Immature natural killer cell (primary cell): ENCODE data around the gene ACER2. TPM values are rescaled to one million over a fixed set of nuclear protein-coding genes. Genes with fewer than 3 reads are reported as not detected.
"Not testable (repeated sequence)": the region's sequence is repeated elsewhere in the genome, so short reads cannot be mapped to it uniquely, and the experiment has no call there.

ENCODE experiments used
- DNase-seq, 3 donors: peaks; one replicate each; pipeline ENCODE4 v3.0.0; 2022; ENCODE audit warnings: mixed read lengths in 1 of 3
- H3K27ac Mint-ChIP-seq, 6 donors: one replicate each; pipeline ENCODE4 v1.8.0; 2020; ENCODE audit warnings: mixed read lengths in 6 of 6, mild to moderate bottlenecking in 5 of 6, inconsistent platforms in 4 of 6, moderate library complexity in 3 of 6
- H3K27me3 Mint-ChIP-seq, 3 donors: one replicate each; pipeline ENCODE4 v1.8.0; 2020 to 2021; ENCODE audit warnings: low read depth in 3 of 3, mild to moderate bottlenecking in 3 of 3, mixed read lengths in 3 of 3, moderate library complexity in 3 of 3, inconsistent platforms in 1 of 3
- H3K36me3 Mint-ChIP-seq, 3 donors: one replicate each; pipeline ENCODE4 v1.8.0; 2020; ENCODE audit warnings: mixed read lengths in 3 of 3, inconsistent platforms in 2 of 3, mild to moderate bottlenecking in 2 of 3
- H3K4me1 Mint-ChIP-seq, 2 donors: one replicate each; pipeline ENCODE4 v1.8.0; 2020; ENCODE audit warnings: inconsistent platforms in 2 of 2, mild to moderate bottlenecking in 2 of 2, mixed read lengths in 2 of 2, moderate library complexity in 1 of 2
- H3K4me3 Mint-ChIP-seq, 5 donors: one replicate each; pipeline ENCODE4 v1.8.0; 2020; ENCODE audit warnings: mild to moderate bottlenecking in 5 of 5, mixed read lengths in 5 of 5, inconsistent platforms in 3 of 5, moderate library complexity in 3 of 5
- H3K9me3 Mint-ChIP-seq, 6 donors: one replicate each; pipeline ENCODE4 v1.8.0; 2020; ENCODE audit warnings: mild to moderate bottlenecking in 6 of 6, mixed read lengths in 6 of 6, inconsistent platforms in 4 of 6, moderate library complexity in 3 of 6
- polyA plus RNA-seq, 3 donors: library from polyadenylated mRNA; unstranded; fragments of 300-500 nt; fragmentation: Illumina TruSeq; gene quantifications; one replicate each; pipeline ENCODE4 v1.2.3, GENCODE V29; 2021

The ACER2 gene
- polyA plus RNA-seq, 3 donors from 2014 or later: 0.11 TPM; not detected in 2

- peaks cover 2 to 7% (median 3%) of the 10 kb centered on the region in 3 donors for H3K27me3 Mint-ChIP-seq
- H3K36me3 Mint-ChIP-seq: peaks cover 0 to 4% (median 0%) of the 10 kb centered on the region in 3 donors
- H3K9me3 Mint-ChIP-seq: no peaks in the 10 kb centered on the region
- H3K4me3 Mint-ChIP-seq: no peak overlapping the region
- DNase-seq: no peak
- H3K27ac Mint-ChIP-seq: no peak overlapping the region
- peaks cover 4 to 5% of the 10 kb centered on the region in 2 donors for H3K4me1 Mint-ChIP-seq
Measured at GRCh38 chr9:19385786-19386501, 22.9 kb upstream of the ACER2 start.

- no peak for DNase-seq
- Mint-ChIP-seq H3K27ac (no peak overlapping the region), H3K4me3 (no peak overlapping the region), H3K36me3 (peaks cover 0 to 4% (median 0%) of the 10 kb centered on the region in 3 donors), H3K27me3 (peaks cover 3 to 7% (median 4%) of the 10 kb centered on the region in 3 donors), H3K4me1 (no peaks in the 10 kb centered on the region), H3K9me3 (no peaks in the 10 kb centered on the region)
Measured at GRCh38 chr9:19386502-19387044, 22.2 kb upstream of the ACER2 start.

DNA sequence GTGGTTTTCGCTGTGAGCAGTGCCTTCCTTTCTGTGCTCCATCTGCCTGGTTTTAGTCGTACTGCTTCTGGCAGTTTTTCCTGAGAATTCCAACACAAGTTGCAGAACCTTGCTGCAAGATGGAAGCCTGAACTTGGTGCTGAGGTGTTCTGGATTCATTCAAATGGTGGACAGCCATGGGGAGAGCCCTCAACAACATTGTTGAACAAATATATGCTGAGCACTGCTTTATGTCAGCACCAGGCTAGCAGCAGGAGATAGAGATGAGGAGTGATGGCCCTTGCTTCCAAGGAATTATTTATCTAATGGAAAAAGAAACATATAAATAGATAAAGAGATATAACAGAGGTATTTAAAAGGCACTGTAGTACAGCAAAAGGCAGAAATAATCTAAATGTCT, 21.5 kb upstream of the ACER2 start:
- Mint-ChIP-seq H3K27me3 (peaks cover 3 to 7% (median 6%) of the 10 kb centered on the region in 3 donors), H3K9me3 (no peaks in the 10 kb centered on the region), H3K27ac (no peak overlapping the region), H3K4me3 (no peak overlapping the region), H3K36me3 (peaks cover 0 to 4% (median 0%) of the 10 kb centered on the region in 3 donors), H3K4me1 (no peaks in the 10 kb centered on the region)
- no peak for DNase-seq

GRCh38 chr9:19389539-19389938, 19.3 kb upstream of the ACER2 start:
- not testable (repeated sequence) for H3K4me3 Mint-ChIP-seq, H3K9me3 Mint-ChIP-seq, H3K36me3 Mint-ChIP-seq, H3K27me3 Mint-ChIP-seq, H3K4me1 Mint-ChIP-seq, H3K27ac Mint-ChIP-seq, DNase-seq

GRCh38 chr9:19397845-19398244, 11.0 kb upstream of the ACER2 start:
- Mint-ChIP-seq H3K36me3 (no peaks in the 10 kb centered on the region), H3K27ac (no peak overlapping the region), H3K9me3 (no peaks in the 10 kb centered on the region), H3K4me3 (no peak overlapping the region), H3K4me1 (no peaks in the 10 kb centered on the region), H3K27me3 (peaks cover 2% of the 10 kb centered on the region in 3 donors)
- no peak for DNase-seq

DNA sequence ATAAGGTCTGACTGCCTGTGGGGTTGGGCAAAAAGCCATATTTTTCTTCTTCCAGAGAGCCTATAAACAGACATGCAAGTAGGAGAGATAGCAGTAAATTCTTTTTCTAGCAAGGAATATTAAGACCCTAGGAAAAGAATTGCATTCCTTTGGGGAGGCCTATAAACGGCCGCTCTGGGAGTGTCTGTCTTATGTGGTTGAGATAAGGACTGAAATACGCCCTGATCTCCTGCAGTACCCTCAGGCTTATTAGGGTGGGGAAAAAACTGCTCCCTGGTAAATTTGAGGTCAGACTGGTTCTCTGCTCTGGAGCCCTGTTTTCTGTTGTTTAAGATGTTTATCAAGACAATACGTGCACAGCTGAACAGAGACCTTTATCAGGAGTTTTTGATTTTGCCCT, 5.6 kb upstream of the ACER2 start:
- not testable (repeated sequence) for H3K27me3 Mint-ChIP-seq, DNase-seq, H3K9me3 Mint-ChIP-seq, H3K27ac Mint-ChIP-seq, H3K4me3 Mint-ChIP-seq, H3K4me1 Mint-ChIP-seq, H3K36me3 Mint-ChIP-seq

DNA sequence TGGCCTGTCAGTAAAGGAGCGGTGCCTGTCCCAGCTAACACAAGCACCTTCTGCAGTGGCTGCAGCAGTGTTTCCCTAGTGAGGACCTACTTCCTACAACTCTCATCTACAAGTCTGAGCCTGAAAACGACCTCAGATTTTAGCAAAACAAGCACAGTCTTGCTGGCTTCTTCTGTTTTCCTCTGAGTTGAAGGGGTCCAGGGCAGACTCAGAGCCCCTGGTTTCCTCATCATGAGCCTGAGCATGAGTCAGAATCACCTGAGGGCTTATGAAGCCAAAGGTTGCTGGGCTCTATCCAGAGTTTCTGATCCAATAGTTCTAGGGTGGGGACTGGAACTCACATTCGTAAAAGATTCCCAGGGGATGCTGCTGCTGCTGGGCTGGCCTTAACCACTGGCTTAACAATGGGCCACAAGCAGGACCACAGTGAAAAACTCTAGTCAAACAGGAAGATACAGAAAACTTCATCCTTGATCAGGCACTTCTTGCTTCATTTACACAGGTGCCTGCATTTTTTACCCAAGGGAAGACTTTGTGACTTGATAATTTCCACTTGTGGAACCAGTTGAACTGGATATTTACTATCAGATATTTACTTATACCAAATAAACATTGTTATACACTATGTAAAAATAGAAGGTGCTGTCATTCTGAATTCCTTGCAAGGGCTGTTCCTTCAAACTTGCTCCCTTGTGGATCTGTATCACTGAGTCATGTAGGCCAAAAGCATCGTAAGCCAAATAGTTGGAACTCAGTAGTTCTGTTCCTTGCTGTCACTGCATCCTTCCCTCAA, 4.3 kb upstream of the ACER2 start:
- no peaks in the 10 kb centered on the region for H3K9me3 Mint-ChIP-seq
- peaks cover 3 to 8% of the 10 kb centered on the region in 2 donors for H3K4me1 Mint-ChIP-seq
- no peaks in the 10 kb centered on the region for H3K36me3 Mint-ChIP-seq
- no peak for DNase-seq
- H3K27ac Mint-ChIP-seq: no peak overlapping the region
- no peak overlapping the region for H3K4me3 Mint-ChIP-seq
- peaks cover 0 to 3% (median 2%) of the 10 kb centered on the region in 3 donors for H3K27me3 Mint-ChIP-seq

DNA sequence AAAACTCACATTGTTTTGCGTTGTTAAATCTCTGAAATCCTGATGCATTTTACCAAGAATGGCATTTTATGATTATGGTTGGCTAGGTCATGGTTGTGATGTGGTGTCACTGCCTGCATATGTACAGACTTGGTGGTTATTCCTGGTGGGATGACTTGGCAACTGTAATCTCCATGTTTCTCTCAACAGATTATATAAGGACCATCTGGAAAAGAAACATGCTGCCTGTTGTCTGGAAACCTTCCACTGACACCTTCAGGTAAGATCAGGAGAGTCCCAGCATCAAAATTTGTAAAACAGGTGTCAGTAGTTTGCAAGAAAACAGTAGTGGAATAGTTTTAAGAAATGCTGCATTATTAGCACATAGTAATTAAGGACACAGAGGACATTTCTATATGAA, 3.0 kb upstream of the ACER2 start:
- no peaks in the 10 kb centered on the region for H3K36me3 Mint-ChIP-seq
- peaks cover 0 to 7% (median 1%) of the 10 kb centered on the region in 3 donors for H3K27me3 Mint-ChIP-seq
- no peak for DNase-seq
- H3K9me3 Mint-ChIP-seq: no peaks in the 10 kb centered on the region
- no peak overlapping the region for H3K4me3 Mint-ChIP-seq
- H3K27ac Mint-ChIP-seq: peak overlapping the region in 3 of 6 donors; percentile 29 to 58 (median 56)
- peaks cover 11 to 15% of the 10 kb centered on the region in 2 donors for H3K4me1 Mint-ChIP-seq

DNA sequence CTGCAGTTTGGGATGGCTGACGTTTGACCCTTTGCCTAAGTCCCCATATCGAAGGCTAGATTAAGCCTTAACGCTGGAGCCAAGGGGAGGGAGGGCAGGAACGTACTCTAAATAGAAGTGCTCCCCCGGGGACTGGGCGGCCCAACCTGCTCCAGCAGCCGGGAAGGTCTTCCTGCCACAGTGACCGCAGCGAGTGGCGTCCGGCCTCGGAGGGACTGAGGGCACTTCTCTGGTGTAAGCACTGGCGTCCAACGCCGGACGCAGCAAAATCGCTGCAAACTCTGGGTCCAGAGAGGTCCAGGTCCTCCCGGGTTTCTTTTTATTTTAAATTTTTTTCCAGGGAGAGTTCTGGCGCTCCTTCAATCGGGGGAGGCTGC, 505 bp upstream of the ACER2 start:
- peak overlapping the region; percentile 80 to 95 (median 93) for H3K4me3 Mint-ChIP-seq
- peaks cover 1 to 7% (median 3%) of the 10 kb centered on the region in 3 donors for H3K27me3 Mint-ChIP-seq
- H3K4me1 Mint-ChIP-seq: peaks cover 11 to 17% of the 10 kb centered on the region in 2 donors
- no peaks in the 10 kb centered on the region for H3K36me3 Mint-ChIP-seq
- peak overlapping the region in 5 of 6 donors; percentile 23 to 88 (median 44) for H3K27ac Mint-ChIP-seq
- H3K9me3 Mint-ChIP-seq: no peaks in the 10 kb centered on the region
- DNase-seq: no peak

GRCh38 chr9:19409401-19410194, 789 bp downstream of the ACER2 start:
- peak in 2 of 3 donors; percentile 3 to 4 for DNase-seq
- peak overlapping the region; percentile 91 to 96 (median 94) for H3K4me3 Mint-ChIP-seq
- peaks cover 11 to 17% of the 10 kb centered on the region in 2 donors for H3K4me1 Mint-ChIP-seq
- no peaks in the 10 kb centered on the region for H3K9me3 Mint-ChIP-seq
- peaks cover 1 to 7% (median 3%) of the 10 kb centered on the region in 3 donors for H3K27me3 Mint-ChIP-seq
- peak overlapping the region; percentile 49 to 85 (median 72) for H3K27ac Mint-ChIP-seq
- H3K36me3 Mint-ChIP-seq: no peaks in the 10 kb centered on the region

GRCh38 chr9:19410195-19410503, 1.3 kb downstream of the ACER2 start:
- Mint-ChIP-seq H3K4me3 (peak overlapping the region; percentile 91 to 96 (median 94)), H3K9me3 (no peaks in the 10 kb centered on the region), H3K36me3 (no peaks in the 10 kb centered on the region), H3K27ac (peak overlapping the region in 2 of 6 donors; percentile 49 to 85), H3K4me1 (peaks cover 11 to 17% of the 10 kb centered on the region in 2 donors), H3K27me3 (peaks cover 1 to 7% (median 3%) of the 10 kb centered on the region in 3 donors)
- no peak for DNase-seq

GRCh38 chr9:19410594-19410993, 1.8 kb downstream of the ACER2 start:
- DNase-seq: no peak
- peaks cover 1 to 7% (median 3%) of the 10 kb centered on the region in 3 donors for H3K27me3 Mint-ChIP-seq
- no peaks in the 10 kb centered on the region for H3K36me3 Mint-ChIP-seq
- peak overlapping the region in 2 of 5 donors; percentile 18 to 91 for H3K4me3 Mint-ChIP-seq
- no peak overlapping the region for H3K27ac Mint-ChIP-seq
- H3K4me1 Mint-ChIP-seq: peaks cover 11 to 17% of the 10 kb centered on the region in 2 donors
- H3K9me3 Mint-ChIP-seq: no peaks in the 10 kb centered on the region

GRCh38 chr9:19411316-19411715, 2.5 kb downstream of the ACER2 start:
- peak overlapping the region in 1 of 5 donors; percentile 6 for H3K4me3 Mint-ChIP-seq

More at GRCh38 chr9:19411316-19411715, 2.5 kb downstream of the ACER2 start:
- H3K4me1 Mint-ChIP-seq: peaks cover 11 to 17% of the 10 kb centered on the region in 2 donors
- no peaks in the 10 kb centered on the region for H3K36me3 Mint-ChIP-seq
- peak overlapping the region in 1 of 6 donors; percentile 30 for H3K27ac Mint-ChIP-seq
- peaks cover 1 to 7% (median 3%) of the 10 kb centered on the region in 3 donors for H3K27me3 Mint-ChIP-seq
- no peaks in the 10 kb centered on the region for H3K9me3 Mint-ChIP-seq
- no peak for DNase-seq
